ENCODE data around the gene NRP2. TPM values are rescaled to one million over a fixed set of nuclear protein-coding genes. Genes with fewer than 3 reads are reported as not detected.
A peak's percentile ranks its signal among the peaks of the same experiment; 100 is the strongest.

NRP2 gene
- 100 to 1,000 TPM; 128 to 196 (median 176) TPM for total RNA-seq

DNA sequence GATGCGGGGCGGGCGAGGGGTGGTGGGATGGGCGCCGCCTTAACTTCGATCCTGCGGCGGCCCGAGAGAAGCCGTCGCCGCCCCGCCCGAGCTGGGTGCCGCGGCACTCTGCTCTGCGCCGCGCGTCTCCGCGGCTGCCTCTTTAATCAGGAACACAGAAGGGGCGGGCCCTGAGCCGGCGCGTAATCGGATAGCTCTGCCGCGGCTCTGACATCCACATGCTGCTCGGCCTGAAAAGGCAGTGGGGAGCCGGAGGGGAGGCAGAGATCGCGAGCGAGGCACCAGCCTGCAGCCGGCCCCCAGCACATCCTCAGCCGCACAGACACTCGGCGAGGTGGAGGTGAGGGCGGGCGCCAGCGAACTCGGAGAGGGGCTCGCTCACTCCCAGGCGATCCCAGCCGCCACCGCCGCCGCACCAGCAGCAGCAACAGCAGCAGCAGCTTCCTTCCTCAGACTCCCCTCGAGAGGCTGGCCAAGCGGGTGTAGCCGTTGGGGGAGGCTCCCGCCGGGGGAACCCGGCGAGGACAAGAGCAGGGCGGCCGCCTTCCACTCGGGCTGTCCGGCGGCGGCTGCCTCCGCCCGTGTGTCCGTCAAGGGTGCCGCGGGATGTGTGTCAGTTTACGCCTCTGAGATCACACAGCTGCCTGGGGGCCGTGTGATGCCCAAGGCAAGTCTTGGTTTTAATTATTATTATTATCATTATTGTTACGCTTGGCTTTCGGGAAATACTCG, at the start of gene NRP2:
TSS of gene NRP2 (plus strand) at position 263 of the 732 bp plus-strand sequence. CDS start 790 bp downstream, outside the sequence.
- H3K9me3 ChIP-seq: no peaks in the 10 kb centered on the region
- peak within 1 kb of the TSS; percentile 54 to 94 (median 68) for H3K4me3 ChIP-seq
- peak within 1 kb of the TSS; percentile 62 to 93 (median 86) for H3K27ac ChIP-seq
- H3K27me3 ChIP-seq: no peaks in the 10 kb centered on the region
- 1% methylated on average over 39 to 64 of the region's 71 CpGs for WGBS, 2 donors
- peak; percentile 84 to 86 for DNase-seq (ENCODE audit: low spot score in 2 of 2)
- peaks cover 0 to 44% (median 6%) of the 10 kb centered on the region in 4 donors for H3K4me1 ChIP-seq
- TF ChIP-seq POLR2A (IDR thresholded peaks at IDR 0.05) (peak; percentile 98 to 99), EP300 (IDR thresholded peaks at IDR 0.05) (peak in 1 of 2 donors; percentile 99)
- TF ChIP-seq, protein P1, sequence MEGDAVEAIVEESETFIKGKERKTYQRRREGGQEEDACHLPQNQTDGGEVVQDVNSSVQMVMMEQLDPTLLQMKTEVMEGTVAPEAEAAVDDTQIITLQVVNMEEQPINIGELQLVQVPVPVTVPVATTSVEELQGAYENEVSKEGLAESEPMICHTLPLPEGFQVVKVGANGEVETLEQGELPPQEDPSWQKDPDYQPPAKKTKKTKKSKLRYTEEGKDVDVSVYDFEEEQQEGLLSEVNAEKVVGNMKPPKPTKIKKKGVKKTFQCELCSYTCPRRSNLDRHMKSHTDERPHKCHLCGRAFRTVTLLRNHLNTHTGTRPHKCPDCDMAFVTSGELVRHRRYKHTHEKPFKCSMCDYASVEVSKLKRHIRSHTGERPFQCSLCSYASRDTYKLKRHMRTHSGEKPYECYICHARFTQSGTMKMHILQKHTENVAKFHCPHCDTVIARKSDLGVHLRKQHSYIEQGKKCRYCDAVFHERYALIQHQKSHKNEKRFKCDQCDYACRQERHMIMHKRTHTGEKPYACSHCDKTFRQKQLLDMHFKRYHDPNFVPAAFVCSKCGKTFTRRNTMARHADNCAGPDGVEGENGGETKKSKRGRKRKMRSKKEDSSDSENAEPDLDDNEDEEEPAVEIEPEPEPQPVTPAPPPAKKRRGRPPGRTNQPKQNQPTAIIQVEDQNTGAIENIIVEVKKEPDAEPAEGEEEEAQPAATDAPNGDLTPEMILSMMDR (IDR thresholded peaks at IDR 0.05): peak in 1 of 5 experiments; percentile 40
- no peaks in the 10 kb centered on the region for H3K36me3 ChIP-seq

DNA sequence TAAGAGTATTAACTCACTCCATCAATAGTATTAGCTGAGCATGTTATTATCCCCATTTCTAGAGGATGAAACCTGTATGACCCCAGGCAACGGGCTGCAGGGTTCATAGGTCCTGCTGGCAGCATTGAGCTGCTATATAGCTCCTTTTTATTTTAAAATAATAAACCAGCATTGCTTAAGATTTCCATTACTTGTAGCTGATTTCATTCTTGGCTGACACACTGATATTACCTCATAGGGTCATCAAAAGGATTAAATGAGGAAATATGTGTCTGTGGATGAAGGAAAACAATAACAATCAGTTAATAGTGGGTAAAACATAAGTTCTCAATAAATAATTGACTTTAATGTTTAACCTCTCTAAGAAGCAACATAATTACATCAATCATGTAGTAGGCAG, 48.3 kb upstream of the NRP2 start:
- no peak for DNase-seq (ENCODE audit: low spot score in 2 of 2)
- no peaks in the 10 kb centered on the region for H3K4me1 ChIP-seq
- no peaks in the 10 kb centered on the region for H3K9me3 ChIP-seq
- WGBS, 2 donors: 32 to 38% methylated on average over 1 of the region's 1 CpG
- H3K4me3 ChIP-seq: no peak overlapping the region
- H3K36me3 ChIP-seq: no peaks in the 10 kb centered on the region
- no peaks in the 10 kb centered on the region for H3K27me3 ChIP-seq
- TF ChIP-seq, protein P1 (IDR thresholded peaks at IDR 0.05): no peak
- TF ChIP-seq POLR2A (IDR thresholded peaks at IDR 0.05) (no peak), EP300 (IDR thresholded peaks at IDR 0.05) (no peak)
- H3K27ac ChIP-seq: no peak overlapping the region

DNA sequence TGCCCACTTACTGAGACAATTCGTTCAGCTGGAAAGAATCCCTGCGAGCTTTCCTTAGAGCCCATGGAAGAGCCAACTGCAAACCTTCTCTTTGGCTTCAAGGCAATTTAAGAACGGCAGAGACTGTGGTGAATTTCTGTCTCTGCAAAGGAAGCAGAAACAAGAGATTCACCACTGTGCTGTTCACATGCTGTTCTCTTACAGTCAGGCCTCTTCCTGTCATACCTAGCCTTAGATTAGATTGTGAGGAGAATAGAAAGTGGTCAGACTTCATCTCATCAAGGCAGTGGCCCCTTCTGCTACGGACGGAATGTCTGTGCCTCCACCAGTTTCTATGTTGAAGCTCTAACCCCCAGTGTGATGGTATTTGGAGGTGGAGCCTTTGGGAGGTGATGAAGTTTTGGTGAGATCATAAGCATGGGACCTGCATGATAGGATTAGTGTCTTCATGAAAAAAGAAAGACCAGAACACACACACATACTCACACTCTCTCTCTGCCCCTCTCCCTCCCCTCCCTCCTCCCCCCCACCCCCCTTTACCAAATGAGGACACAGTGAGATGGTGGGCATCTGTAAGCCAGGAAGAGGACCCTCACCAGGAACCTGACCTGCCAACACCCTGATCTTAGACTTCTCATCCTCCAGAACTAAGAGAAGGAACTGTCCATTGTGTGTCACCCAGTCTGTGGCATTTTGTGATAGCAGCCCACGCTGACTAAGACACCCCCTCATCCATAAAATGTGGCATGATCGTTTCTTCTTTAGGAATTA, 45.6 kb upstream of the NRP2 start:
- 70 to 71% methylated on average over 7 of the region's 7 CpGs for WGBS, 2 donors
- no peak for DNase-seq (ENCODE audit: low spot score in 2 of 2)
- H3K9me3 ChIP-seq: no peaks in the 10 kb centered on the region
- no peak overlapping the region for H3K27ac ChIP-seq
- no peaks in the 10 kb centered on the region for H3K27me3 ChIP-seq
- no peaks in the 10 kb centered on the region for H3K4me1 ChIP-seq
- no peak overlapping the region for H3K4me3 ChIP-seq
- TF ChIP-seq POLR2A (IDR thresholded peaks at IDR 0.05) (no peak), EP300 (IDR thresholded peaks at IDR 0.05) (no peak)
- TF ChIP-seq, protein P1 (IDR thresholded peaks at IDR 0.05): no peak
- no peaks in the 10 kb centered on the region for H3K36me3 ChIP-seq

DNA sequence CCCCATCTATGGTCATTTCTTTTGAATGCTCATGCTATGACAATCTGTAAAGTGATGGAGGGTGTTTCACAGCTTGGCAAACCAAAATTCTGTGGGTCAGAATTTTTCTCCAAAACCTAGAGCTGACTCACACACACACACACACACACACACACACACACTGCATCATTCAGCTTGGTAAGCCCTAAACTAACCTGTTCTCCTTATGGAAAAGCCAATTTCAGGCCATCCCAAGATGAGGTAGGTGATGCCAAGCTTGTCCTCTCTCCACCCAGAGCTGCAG, 45.0 kb upstream of the NRP2 start:
- DNase-seq (ENCODE audit: low spot score in 2 of 2): no peak
- TF ChIP-seq POLR2A (IDR thresholded peaks at IDR 0.05) (no peak), EP300 (IDR thresholded peaks at IDR 0.05) (no peak)
- no peak overlapping the region for H3K27ac ChIP-seq
- H3K27me3 ChIP-seq: no peaks in the 10 kb centered on the region
- no peaks in the 10 kb centered on the region for H3K9me3 ChIP-seq
- no peaks in the 10 kb centered on the region for H3K4me1 ChIP-seq
- H3K4me3 ChIP-seq: no peak overlapping the region
- H3K36me3 ChIP-seq: no peaks in the 10 kb centered on the region

- Histone ChIP-seq H3K9me3 (no peaks in the 10 kb centered on the region), H3K27ac (no peak overlapping the region), H3K36me3 (no peaks in the 10 kb centered on the region), H3K4me3 (no peak overlapping the region), H3K4me1 (no peaks in the 10 kb centered on the region), H3K27me3 (no peaks in the 10 kb centered on the region)
- TF ChIP-seq POLR2A (IDR thresholded peaks at IDR 0.05) (no peak), EP300 (IDR thresholded peaks at IDR 0.05) (no peak)
- TF ChIP-seq, protein P1 (IDR thresholded peaks at IDR 0.05): no peak
- WGBS, 2 donors: 78 to 87% methylated on average over 6 of the region's 6 CpGs
- no peak for DNase-seq (ENCODE audit: low spot score in 2 of 2)
These were observed 44.4 kb upstream of the NRP2 start for GRCh38 chr2:205637779-205638503.
